NCI-H2171 (cell line): Measurements from ENCODE around the gene ADAM22.
"Not testable (repeated sequence)": the region's sequence is repeated elsewhere in the genome, so short reads cannot be mapped to it uniquely, and the experiment has no call there.

ENCODE experiments used
- DNase-seq: peaks from one replicate; lab custom pipeline; 2025; lab: John Stamatoyannopoulos, UW

ADAM22 gene, protein sequence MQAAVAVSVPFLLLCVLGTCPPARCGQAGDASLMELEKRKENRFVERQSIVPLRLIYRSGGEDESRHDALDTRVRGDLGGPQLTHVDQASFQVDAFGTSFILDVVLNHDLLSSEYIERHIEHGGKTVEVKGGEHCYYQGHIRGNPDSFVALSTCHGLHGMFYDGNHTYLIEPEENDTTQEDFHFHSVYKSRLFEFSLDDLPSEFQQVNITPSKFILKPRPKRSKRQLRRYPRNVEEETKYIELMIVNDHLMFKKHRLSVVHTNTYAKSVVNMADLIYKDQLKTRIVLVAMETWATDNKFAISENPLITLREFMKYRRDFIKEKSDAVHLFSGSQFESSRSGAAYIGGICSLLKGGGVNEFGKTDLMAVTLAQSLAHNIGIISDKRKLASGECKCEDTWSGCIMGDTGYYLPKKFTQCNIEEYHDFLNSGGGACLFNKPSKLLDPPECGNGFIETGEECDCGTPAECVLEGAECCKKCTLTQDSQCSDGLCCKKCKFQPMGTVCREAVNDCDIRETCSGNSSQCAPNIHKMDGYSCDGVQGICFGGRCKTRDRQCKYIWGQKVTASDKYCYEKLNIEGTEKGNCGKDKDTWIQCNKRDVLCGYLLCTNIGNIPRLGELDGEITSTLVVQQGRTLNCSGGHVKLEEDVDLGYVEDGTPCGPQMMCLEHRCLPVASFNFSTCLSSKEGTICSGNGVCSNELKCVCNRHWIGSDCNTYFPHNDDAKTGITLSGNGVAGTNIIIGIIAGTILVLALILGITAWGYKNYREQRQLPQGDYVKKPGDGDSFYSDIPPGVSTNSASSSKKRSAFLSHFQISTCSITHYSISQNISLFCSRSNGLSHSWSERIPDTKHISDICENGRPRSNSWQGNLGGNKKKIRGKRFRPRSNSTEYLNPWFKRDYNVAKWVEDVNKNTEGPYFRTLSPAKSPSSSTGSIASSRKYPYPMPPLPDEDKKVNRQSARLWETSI

DNA sequence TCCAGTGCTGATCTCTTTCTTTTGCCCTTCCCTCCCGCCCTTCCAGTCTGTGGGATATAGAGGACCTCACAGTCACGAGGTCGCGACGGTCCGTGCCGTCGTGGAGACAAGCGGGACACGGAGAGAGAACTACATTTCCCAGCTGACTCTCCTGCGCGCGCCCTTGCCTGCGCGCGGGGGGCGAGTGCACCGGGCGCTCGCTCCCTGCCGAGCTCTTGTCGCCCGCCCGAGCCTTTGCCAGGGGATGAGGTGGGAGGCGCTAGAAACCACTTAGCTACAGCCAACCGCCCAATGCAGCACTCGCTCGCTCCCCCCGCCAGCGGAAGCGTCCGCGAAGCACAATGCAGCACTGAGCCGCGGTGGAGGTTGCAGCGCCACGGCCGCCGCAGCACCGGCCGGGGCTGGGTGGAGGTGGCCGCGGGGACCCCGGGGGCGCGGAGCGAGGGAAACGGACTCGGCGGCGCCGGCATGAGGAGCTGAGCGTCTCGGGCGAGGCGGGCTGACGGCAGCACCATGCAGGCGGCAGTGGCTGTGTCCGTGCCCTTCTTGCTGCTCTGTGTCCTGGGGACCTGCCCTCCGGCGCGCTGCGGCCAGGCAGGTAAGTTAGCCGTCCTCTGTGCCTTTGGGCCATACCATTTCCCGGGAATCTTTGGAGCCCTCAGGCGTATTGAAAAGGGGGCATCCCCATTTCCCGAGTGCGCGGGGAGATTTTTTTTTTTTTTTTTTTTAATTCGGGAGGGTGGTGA is at the start of gene ADAM22:
Gene ADAM22, plus strand, starts transcription at position 299 of the 746 bp plus-strand sequence. Its CDS starts 215 bp downstream, at position 514.
- DNase-seq, result peak; percentile 95

DNA sequence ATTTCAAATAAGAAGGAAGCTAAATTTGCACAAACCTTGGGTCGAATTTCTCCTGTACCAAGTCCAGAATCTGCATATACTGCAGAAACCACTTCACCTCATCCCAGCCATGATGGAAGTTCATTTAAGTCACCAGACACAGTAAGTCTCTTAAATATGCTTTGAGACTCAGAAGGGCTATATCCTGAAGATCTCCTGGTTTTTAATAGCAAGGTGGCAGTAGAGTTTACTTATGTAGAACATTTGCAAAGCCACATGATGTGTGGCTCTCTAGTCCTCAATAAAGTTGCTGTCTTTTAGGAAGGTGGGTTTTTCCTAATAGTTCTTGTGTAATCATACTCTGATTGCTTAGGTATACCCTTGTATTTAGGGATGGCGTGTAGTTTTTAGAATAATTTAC is 49.0 kb upstream of the ADAM22 start:
- no peak for DNase-seq

DNA sequence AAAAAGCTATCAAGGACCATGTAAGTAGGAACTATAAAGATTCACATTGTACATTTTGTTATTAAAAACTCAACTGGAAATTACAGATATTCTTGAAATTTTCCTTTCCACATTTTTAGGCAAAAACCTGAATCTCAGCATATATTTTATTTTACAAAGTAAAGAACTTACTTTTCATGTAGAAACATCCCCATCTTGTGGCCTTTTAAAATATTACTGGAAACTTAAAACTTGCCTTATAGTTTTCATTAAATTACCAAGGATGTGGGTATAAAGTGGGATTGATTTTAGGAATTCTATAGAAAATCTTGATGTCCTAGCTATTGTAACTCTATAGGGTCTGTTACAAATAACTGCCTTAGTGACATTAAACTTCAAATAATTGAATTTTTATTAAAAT is 47.2 kb upstream of the ADAM22 start:
- no peak for DNase-seq

DNA sequence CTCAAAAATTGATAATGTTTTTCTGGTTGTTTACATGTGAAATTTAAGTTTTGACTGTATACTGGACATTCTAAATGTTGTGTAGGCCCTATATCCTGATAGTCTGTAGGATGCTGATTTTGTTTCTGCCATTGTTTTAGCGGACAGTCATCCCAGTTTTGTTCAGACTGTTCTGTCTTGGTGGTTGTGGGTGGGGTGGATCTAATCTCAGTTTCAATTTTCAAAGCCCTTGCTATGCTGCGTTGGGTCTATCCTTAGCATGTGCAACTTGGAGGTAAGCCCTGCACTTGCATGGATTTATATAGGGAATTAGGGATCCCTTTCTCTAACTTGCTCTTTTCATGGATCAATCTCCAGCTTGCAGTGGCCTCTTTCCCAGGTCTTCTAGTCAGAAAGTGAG is 38.7 kb upstream of the ADAM22 start:
- DNase-seq, result no peak

DNA sequence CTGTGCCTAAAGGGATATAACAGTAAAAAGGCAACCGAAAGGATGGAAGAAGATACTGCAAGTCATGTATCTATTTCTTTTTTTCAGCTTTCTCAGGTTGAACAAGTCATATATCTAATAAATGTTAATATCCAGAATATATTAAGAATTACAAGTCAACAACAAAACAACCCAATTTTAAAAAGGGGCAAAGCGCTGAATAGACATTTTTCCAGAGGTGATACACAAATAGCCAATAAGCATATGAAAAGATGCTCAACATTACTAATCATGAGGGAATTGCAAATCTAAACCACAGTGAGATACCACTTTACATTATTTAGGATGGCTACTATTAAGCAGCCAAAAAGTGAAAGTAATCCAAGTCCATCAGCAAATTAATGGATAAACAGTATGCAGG is 34.8 kb upstream of the ADAM22 start:
- DNase-seq, result no peak

DNA sequence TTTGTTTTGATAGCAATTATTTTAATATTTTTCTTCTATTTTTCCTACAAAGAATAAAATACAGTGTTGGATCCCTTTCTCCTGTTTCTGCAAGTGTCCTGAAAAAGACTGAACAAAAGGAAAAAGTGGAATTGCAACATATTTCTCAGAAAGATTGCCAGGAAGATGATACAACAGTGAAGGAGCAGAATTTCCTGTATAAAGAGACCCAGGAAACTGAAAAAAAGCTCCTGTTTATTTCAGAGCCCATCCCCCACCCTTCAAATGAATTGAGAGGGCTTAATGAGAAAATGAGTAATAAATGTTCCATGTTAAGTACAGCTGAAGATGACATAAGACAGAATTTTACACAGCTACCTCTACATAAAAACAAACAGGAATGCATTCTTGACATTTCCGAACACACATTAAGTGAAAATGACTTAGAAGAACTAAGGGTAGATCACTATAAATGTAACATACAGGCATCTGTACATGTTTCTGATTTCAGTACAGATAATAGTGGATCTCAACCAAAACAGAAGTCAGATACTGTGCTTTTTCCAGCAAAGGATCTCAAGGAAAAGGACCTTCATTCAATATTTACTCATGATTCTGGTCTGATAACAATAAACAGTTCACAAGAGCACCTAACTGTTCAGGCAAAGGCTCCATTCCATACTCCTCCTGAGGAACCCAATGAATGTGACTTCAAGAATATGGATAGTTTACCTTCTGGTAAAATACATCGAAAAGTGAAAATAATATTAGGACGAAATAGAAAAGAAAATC is 26.7 kb upstream of the ADAM22 start:
- DNase-seq, result not testable (repeated sequence)

DNA sequence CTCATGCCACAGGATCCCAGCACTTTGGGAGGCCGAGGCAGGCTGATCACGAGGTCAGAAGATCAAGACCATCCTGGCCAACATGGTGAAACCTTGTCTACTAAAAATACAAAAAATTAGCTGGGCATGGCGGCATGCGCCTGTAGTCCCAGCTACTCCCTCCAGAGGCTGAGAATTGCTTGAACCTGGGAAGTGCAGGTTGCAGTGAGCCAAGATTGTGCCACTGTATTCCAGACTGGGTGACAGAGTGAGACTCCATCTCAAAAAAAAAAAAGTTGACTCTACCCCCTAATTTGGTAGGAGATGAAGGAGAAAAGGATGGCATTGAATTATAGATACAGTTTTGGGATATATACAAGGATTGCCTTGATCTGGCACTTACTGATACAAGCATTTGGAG is 25.2 kb upstream of the ADAM22 start:
- DNase-seq, result not testable (repeated sequence)

DNA sequence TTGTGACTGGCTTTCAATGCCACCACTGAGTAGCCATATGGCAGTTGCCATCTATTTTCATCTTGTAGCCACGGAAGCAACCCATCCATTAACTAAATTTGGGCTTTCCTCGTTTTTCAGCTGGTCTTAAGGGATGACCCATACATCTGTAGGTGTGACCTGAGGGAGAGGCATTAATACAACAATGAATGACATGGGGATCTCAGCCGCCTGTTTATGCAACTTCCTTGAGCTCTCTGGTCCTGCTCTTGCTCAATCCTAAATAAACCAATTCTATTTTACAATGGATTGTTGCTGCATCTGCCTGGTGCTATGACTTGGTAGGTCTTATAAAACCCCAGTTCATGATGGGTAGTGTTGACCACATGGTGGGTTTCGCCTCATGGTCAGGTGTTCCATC is 21.9 kb upstream of the ADAM22 start:
- DNase-seq, result no peak

DNA sequence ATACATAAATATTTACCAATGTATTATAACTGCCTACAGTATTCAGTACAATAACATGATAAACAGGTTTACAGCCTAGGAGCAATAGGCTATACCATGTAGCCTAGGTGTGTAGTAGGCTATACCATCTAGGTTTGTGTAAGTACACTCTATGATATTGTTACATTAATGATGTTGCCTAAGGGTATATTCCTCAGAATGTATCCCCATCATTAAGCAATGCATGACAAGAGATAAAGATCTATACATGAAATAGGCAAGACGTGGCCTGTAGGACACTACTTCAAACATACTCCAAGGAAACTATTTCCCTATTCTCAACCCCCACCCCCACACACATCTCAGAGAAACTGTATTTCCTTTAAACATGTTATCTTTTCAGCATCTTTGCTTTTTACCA is 15.3 kb upstream of the ADAM22 start:
- DNase-seq, result no peak

DNA sequence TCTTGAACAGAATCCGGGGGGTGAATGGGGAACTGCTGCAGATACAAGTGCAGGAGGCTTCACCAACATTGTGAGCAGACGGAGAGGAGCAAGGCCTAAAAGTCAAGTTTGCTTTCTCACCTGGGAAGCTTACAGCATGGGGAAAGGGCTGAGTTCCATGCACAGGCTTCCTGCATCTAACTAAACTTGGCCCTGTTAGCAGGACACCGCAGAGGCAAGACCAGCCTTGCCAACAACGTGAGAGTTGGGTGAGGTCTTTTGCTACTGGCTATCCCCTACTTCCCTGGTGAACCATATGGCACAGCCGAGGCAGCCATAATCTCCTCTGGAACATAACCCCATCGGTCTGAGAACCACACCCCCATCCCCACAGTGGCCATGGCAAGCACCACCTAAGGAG is 14.2 kb upstream of the ADAM22 start:
- DNase-seq, result no peak

DNA sequence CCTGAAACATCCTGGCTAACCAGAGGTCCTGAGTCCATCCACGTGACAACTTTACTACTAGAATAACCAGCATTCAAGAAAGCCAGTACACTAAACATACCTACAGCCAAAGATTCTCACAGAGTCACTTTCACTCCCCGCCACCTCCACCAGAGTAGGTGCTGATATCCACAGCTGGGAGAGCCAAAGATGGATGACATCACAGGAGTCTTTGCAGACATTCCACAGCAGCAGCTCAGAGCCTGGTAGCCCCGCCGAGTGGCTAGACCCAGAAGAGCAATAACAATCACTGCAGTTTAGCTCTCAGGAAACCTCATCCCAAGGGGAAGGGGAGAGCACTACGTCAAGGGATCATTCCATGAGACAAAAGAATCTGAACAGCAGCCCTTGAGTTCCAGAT is 13.5 kb upstream of the ADAM22 start:
- DNase-seq, result no peak

DNA sequence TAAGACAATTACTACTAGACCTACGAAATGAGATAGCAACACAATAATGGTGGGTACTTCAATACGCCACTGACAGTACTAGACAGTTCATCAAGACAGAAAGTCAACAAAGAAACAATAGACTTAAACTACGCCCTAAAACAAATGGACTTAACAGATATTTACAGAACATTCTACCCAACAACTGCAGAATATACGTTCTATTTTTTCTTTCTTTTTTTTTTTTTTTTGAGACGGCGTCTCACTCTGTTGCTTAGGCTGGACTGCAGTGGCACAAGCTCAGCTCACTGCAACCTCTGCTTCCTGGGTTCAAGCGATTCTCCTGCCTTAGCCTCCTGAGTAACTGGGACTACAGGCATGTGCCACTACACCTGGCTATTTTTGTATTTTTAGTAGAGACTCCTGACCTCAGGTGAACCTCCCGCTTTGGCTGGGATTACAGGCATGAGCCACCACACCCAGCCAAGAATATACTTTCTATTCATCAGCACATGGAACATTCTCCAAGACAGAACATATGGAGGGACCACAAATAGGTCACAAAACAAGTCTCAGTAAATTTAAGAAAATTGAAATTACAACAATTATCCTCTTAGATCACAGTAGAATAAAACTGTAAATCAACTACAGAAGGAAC is 11.2 kb upstream of the ADAM22 start:
- not testable (repeated sequence) for DNase-seq

DNA sequence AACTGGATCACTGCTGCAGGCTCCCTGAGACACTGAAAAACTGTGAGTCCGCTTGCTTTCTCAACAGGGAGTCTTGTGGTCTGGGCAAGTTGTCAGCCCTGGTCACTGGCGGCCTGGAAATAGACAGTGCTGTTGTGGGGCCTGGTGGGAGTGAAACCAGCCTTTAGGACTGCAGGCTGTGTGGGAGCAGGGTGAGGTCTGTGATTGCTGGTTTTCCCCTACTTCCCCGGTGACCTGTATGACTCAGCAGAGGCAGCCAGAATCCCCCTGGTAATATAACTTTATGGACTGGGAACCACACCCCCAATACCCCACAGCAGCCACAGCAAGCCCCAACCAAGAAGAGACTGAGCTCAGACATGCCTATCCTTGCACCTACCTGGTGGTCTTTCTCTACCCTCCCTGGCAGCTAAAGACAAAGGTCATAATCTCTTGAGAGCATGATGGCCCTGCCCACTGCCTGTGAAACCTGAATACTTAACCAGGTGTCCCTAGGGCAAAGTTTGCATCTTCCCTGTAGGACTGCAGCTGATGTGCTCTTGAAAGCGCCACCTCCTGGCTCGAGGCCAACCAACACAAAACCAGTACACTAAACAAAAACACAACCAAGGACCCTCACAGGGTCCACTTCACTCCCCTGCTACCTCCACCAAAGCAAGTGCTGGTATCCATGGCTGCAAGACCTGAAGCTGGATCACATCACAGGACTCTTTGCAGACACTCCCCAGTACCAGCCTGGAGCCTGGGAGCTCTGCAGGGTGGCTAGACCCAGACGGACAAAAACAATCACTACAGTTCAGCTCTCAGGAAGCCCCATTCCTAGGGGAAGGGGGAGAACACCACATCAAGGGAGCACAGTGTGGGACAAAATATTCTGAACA is 7.2 kb upstream of the ADAM22 start:
- DNase-seq, result peak; percentile 50

DNA sequence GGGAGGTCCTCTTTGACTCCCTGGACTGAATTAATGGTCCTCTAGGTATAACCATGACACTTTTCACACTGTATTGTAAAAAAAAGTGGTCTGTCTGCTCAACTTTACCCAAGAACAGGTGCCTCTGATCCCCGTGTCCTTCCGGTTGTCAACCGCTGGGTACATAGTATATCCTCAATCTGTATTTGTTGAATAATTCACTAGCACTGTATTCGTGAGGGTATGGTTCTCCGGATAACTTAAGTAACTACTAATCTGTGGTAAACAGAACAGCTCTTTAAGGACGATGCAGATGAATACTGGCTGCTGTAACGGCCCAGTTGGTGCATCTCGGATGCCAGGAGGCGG is 472 bp upstream of the ADAM22 start:
- DNase-seq, result no peak

DNA sequence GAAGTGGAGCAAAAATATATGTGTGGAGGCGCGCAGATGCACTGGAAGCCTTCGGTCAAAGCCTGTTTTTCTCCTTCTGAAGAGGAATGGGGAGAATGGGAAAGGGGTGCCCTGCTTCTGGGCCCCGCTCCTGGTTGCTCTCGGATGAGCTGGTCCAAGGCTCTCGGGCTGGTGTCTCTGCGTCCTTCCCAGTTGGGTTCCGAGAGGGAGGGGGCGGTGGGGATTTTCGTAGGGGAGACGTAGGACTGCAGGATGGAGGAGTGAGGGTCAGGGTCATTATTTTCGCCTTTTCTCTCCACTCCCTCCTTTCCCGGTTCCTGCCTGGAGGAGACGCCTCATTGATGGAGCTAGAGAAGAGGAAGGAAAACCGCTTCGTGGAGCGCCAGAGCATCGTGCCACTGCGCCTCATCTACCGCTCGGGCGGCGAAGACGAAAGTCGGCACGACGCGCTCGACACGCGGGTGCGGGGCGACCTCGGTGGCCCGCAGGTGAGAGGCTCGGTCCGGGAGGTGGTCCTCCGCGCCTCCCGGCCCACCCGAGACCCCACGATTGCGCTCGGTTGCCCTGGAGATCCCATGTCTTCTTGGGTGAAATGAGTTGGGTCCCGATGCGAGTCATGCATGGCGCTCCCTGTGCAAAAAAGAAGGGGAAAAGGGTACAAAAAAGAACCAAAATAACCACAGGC is 790 bp downstream of the ADAM22 start:
- DNase-seq, result peak; percentile 37

DNA sequence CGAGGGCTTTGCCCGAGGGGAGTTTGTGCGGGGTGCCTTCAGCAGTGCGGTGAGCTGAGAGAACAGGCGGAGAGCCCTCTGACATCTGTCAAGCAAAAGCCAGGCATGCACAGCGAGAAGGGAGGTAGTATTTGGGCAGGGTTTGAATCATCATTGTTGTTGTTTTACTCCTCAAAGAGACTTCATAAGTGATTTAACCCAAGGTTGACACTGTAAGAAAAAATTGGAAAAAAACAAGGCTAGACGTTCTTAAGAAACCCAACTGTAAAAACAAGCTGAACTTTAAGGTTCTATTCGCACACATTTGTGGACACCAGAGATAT is 1.3 kb downstream of the ADAM22 start:
- DNase-seq, result peak; percentile 6

DNA sequence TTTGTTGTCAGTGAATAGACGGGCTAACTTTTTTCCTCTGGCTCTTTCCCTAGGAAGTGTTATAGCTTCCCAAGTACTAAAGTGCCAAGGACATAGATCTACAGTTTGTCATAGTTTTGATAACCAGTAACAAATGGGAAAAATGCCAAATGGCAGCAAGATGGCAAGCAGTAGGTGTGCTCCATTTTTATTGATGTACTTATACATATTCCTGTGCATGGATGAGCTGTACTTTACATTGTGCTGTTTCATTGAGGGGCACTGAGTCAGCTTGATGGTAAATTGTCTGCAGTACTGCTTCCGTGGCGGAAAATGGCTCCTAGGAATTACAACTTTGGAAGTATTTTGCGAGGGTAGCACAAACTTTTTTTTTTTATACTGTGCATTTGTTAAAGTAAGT is 7.1 kb downstream of the ADAM22 start:
- DNase-seq, result no peak

DNA sequence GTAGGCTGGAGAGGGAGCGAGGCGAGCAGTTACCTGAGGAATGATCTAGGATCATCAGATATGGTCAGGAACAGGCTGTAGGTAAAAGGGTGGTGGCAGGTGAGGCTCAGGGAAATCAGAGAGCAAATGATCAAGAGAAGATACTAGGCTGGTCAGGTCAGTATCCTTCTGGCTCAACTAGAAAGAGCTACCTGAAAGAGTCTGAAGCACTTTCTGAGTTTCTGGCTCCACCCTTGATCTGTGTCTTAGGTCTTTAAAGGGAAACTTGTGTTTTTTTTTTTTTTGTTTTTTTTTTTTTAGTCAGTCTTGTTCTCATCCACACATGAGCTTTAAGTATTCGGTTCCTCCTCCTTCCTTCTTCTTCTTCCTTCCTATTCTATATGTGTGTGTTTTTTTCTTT is 10.5 kb downstream of the ADAM22 start:
- no peak for DNase-seq

DNA sequence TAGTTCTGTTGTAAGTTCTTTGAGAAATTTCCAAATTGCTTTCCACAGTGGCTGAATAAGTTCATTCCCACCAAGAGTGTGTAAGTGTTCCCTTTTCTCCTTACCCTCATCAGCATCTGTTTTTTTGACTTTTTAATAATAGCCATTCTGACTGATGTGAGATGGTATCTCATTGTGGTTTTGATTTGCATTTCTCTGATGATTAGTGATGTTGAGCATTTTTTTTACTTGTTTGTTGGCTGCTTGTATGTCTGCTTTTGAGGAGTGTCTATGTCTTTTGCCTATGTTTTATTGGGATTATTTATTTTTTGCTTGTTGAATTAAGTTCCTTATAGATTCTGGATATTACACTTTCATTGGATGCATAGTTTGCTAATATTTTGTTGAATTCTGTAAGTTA is 11.9 kb downstream of the ADAM22 start:
- DNase-seq, result not testable (repeated sequence)

DNA sequence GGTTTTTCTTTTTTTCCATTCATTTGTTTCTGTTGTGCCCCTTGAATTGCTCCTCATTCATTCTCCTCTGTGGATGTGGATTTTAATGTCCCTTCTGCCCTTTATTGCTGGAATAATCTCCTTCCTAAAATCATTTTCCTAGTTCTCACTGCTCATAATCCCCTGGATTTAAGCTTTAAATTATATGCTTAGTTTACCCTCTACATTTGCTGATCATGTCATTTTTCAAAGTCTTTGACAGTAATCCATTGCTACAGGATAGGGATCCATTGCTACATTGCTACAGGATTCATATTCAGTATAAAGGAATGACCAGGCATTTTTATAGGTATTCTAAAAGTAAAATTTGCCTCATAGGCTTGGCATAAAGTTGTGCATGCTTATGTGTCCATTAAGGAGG is 14.3 kb downstream of the ADAM22 start:
- no peak for DNase-seq
